GM06990 (cell line): ENCODE results near the gene DENND1A.

Experiments
- DNase-seq: peaks from one replicate; pipeline ENCODE4 v3.0.0-alpha.2; 2011; ENCODE audit not compliant: insufficient read length; ENCODE audit errors: extremely low read depth
- H3K27me3 ChIP-seq: replicated peaks from 2 replicates; pipeline ENCODE4 v1.6.0; 2011; ENCODE audit warnings: low read length; ENCODE audit not compliant: control insufficient read depth, insufficient read depth
- H3K36me3 ChIP-seq: 2 replicates; pipeline ENCODE4 v1.5.1; 2011; ENCODE audit warnings: low read length; ENCODE audit not compliant: control insufficient read depth, insufficient read depth
- H3K4me3 ChIP-seq: replicated peaks from 2 replicates; pipeline ENCODE4 v1.5.1; 2011; ENCODE audit warnings: low read depth, mild to moderate bottlenecking, control low read depth, low read length
- CTCF ChIP-seq: IDR thresholded peaks from 2 replicates; pipeline ENCODE4 v1.5.1; 2011; ENCODE audit warnings: low read length, control low read depth, mild to moderate bottlenecking, inconsistent platforms; ENCODE audit not compliant: insufficient read depth, poor library complexity, severe bottlenecking

Gene DENND1A

GRCh38 chr9:123725389-123725788, 204.5 kb downstream of the DENND1A start:
- DNase-seq, result no peak
- Histone ChIP-seq H3K27me3 (no peaks in the 10 kb centered on the region), H3K36me3 (peaks cover 1% of the 10 kb centered on the region; the same call in 1 of the 2 replicates), H3K4me3 (no peak overlapping the region)
- TF ChIP-seq CTCF, result no peak

GRCh38 chr9:123724211-123724796, 205.6 kb downstream of the DENND1A start:
- TF ChIP-seq CTCF, result no peak
- DNase-seq, result no peak
- Histone ChIP-seq H3K27me3 (no peaks in the 10 kb centered on the region), H3K4me3 (no peak overlapping the region), H3K36me3 (peaks cover 1% of the 10 kb centered on the region; the same call in 1 of the 2 replicates)

- no peak overlapping the region for H3K4me3 ChIP-seq
- TF ChIP-seq CTCF, result no peak
- H3K27me3 ChIP-seq, result no peaks in the 10 kb centered on the region
- H3K36me3 ChIP-seq, result peaks cover 1% of the 10 kb centered on the region; the same call in 1 of the 2 replicates
- no peak for DNase-seq
These were observed 206.6 kb downstream of the DENND1A start for GRCh38 chr9:123723135-123723875.

- peaks cover 1% of the 10 kb centered on the region; the same call in 1 of the 2 replicates for H3K36me3 ChIP-seq
These were observed 207.5 kb downstream of the DENND1A start for GRCh38 chr9:123722378-123722777.

GRCh38 chr9:123718188-123718587, 211.7 kb downstream of the DENND1A start:
- H3K4me3 ChIP-seq, result no peak overlapping the region
- DNase-seq, result no peak
- H3K27me3 ChIP-seq, result no peaks in the 10 kb centered on the region
- TF ChIP-seq CTCF, result no peak
- 0 out of 2 replicates have a peak, but pooled peaks cover 1% of the 10 kb centered on the region for H3K36me3 ChIP-seq

More at GRCh38 chr9:123722378-123722777, 207.5 kb downstream of the DENND1A start:
- Histone ChIP-seq H3K27me3 (no peaks in the 10 kb centered on the region), H3K4me3 (no peak overlapping the region)
- DNase-seq, result no peak
- no peak for TF ChIP-seq CTCF
